Hepatocyte (in vitro differentiated cells): ENCODE measurements around the gene CYP24A1.

ENCODE experiments used
- CTCF ChIP-seq: fragments of 200-600 bp; sonication (generic); IDR thresholded peaks from 2 replicates; pipeline ENCODE4 v1.5.1; 2016; ENCODE audit warnings: antibody characterized with exemption, mild to moderate bottlenecking; ENCODE audit not compliant: poor library complexity
- EZH2 ChIP-seq: fragments of 200-600 bp; sonication (generic); IDR thresholded peaks from 2 replicates; pipeline ENCODE4 v1.6.1; 2016; ENCODE audit warnings: antibody characterized with exemption, mild to moderate bottlenecking, borderline replicate concordance
- EZH2phosphoT487 ChIP-seq: fragments of 200-600 bp; sonication (generic); IDR thresholded peaks from one replicate; pipeline ENCODE4 v1.6.1; 2018; ENCODE audit warnings: antibody characterized with exemption, mild to moderate bottlenecking, low read depth, moderate library complexity; ENCODE audit not compliant: unreplicated experiment, severe bottlenecking

- TF ChIP-seq EZH2phosphoT487 = no peak
- TF ChIP-seq CTCF = no peak
- no peak for TF ChIP-seq EZH2
These were observed 22.1 kb downstream of the CYP24A1 start for GRCh38 chr20:54151511-54152226.
